GM12864 (cell line): Measurements from ENCODE around the gene RPL31.

Experiments used
- DNase-seq: peaks from one replicate; pipeline ENCODE4 v3.0.0-alpha.2; 2011; ENCODE audit warnings: low read depth
- H3K4me3 ChIP-seq: 2 replicates; pipeline ENCODE4 v1.5.1; 2011; ENCODE audit warnings: mild to moderate bottlenecking, low read depth, low read length, control low read depth
- TF ChIP-seq, protein P1 (sequence below): IDR thresholded peaks from 2 replicates; pipeline ENCODE4 v1.5.1; 2011; ENCODE audit warnings: low read depth, mild to moderate bottlenecking, moderate library complexity, low read length, control low read depth, inconsistent platforms; ENCODE audit errors: missing control alignments

The RPL31 gene

GRCh38 chr2:101012054-101012705, 10.1 kb downstream of the RPL31 start:
- H3K4me3 ChIP-seq, result no peak overlapping the region; the same call in 1 of the 2 replicates
- DNase-seq, result peak; percentile 57
- TF ChIP-seq, protein P1, sequence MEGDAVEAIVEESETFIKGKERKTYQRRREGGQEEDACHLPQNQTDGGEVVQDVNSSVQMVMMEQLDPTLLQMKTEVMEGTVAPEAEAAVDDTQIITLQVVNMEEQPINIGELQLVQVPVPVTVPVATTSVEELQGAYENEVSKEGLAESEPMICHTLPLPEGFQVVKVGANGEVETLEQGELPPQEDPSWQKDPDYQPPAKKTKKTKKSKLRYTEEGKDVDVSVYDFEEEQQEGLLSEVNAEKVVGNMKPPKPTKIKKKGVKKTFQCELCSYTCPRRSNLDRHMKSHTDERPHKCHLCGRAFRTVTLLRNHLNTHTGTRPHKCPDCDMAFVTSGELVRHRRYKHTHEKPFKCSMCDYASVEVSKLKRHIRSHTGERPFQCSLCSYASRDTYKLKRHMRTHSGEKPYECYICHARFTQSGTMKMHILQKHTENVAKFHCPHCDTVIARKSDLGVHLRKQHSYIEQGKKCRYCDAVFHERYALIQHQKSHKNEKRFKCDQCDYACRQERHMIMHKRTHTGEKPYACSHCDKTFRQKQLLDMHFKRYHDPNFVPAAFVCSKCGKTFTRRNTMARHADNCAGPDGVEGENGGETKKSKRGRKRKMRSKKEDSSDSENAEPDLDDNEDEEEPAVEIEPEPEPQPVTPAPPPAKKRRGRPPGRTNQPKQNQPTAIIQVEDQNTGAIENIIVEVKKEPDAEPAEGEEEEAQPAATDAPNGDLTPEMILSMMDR, result no peak

DNA sequence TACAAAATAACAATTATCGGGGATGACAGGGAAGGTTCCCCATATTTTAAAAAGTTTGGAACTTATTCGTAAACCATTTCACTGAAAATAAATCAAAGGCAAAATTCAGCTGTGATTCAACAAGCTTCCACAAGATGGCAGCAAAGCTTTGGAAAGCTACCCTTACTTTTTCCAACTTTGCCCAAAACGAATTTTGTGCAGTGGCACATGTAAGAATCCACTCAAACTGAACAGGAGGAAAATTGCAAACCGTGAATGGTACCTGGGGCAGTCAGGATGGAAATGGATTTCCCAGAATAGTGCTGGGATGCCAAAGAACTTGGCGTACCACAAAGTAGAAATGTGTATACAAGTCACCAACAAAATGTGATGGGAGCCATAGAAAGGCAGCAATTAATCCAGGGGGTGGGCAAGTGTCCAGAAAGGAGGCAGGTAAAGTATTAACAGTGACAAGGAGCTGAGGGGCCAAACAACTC, 10.7 kb downstream of the RPL31 start:
- no peak overlapping the region for H3K4me3 ChIP-seq
- TF ChIP-seq, protein P1, result peak; percentile 74
- no peak for DNase-seq

DNA sequence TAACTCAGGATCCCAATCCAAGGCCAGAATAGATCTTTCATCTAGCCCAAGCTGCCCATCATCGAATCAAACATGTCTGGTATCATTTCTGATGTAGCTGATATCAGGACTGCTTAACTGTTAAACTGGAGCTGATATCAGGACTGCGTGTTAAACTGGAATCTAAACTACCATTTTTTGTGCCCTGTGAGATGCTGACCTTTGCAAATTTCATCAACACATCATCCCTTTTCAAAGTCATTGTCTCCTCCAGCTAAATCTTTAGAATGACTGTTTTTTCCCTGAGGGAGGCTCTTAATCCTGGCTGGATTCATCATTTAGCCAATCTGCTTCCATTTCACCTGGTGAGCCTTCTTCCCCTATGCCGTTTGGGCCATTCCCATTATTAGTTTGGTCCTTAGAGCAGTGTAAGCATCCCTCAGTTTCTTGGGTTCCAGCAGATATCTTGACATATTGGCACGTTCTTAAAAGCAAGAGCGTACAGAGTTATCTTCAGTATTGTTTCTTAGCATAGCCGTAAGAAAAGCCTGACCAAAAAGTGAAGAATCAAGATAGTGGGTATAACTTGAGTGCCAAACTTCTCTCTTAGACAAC, 12.3 kb downstream of the RPL31 start:
- DNase-seq, result no peak
- H3K4me3 ChIP-seq, result no peak overlapping the region
- TF ChIP-seq, protein P1, result no peak

DNA sequence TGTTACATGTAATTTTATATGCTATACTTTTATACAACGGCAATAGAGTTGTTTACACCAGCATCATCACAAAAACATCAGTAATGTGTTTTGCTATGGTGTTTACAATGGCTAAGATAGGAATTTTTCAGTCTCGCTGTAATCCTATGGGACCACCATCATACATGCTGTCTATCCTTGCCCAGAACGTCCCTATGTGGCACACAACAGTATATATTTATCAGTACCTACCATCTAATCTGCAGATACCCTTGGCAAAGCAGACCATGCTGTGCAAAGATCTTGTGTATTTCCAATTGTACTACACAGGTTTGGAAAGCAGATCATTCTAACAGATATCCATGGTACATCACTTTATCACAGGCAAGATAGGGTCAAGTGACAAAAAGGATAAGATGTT, 15.3 kb downstream of the RPL31 start:
- DNase-seq, result no peak
- no peak overlapping the region for H3K4me3 ChIP-seq
- TF ChIP-seq, protein P1, result no peak

GRCh38 chr2:101018934-101019333, 16.8 kb downstream of the RPL31 start:
- no peak for DNase-seq
- TF ChIP-seq, protein P1, result no peak
- no peak overlapping the region for H3K4me3 ChIP-seq

GRCh38 chr2:101022221-101022620, 20.1 kb downstream of the RPL31 start:
- no peak for DNase-seq
- TF ChIP-seq, protein P1, result no peak
- H3K4me3 ChIP-seq, result no peak overlapping the region
